ENCODE data around the gene B3GALT6. TPM values are rescaled to one million over a fixed set of nuclear protein-coding genes. Genes with fewer than 3 reads are reported as not detected.

B3GALT6 gene
- total RNA-seq, 1 experiment from 2014 or later = 24.6 TPM

GRCh38 chr1:1242461-1243265 lies 10.6 kb downstream of the B3GALT6 start:
- H3K9me3 Mint-ChIP-seq (ENCODE audit: unreplicated experiment) = no peaks in the 10 kb centered on the region
- ChIA-PET POLR2A (interaction anchor here (1.4 kb wide), 1 partner anchor 11 kb away, joined by 3 read pairs; the partner anchor contains the start of gene SDF4), CTCF (interaction anchor here (0.9 kb wide), 1 partner anchor 121 kb away, joined by 5 read pairs; no protein-coding TSS in a partner anchor)
- no peaks in the 10 kb centered on the region for H3K27me3 Mint-ChIP-seq (ENCODE audit: insufficient read depth, unreplicated experiment)
- H3K27ac Mint-ChIP-seq (ENCODE audit: low read depth, unreplicated experiment) = no peak overlapping the region
- no peak overlapping the region for H3K4me3 Mint-ChIP-seq (ENCODE audit: unreplicated experiment)
- DNase-seq (ENCODE audit: unreplicated experiment) = no peak
- H3K4me1 Mint-ChIP-seq (ENCODE audit: insufficient read depth, unreplicated experiment) = no peaks in the 10 kb centered on the region
- no peaks in the 10 kb centered on the region for H3K36me3 Mint-ChIP-seq (ENCODE audit: insufficient read depth, unreplicated experiment)
- TF ChIP-seq, protein P1, sequence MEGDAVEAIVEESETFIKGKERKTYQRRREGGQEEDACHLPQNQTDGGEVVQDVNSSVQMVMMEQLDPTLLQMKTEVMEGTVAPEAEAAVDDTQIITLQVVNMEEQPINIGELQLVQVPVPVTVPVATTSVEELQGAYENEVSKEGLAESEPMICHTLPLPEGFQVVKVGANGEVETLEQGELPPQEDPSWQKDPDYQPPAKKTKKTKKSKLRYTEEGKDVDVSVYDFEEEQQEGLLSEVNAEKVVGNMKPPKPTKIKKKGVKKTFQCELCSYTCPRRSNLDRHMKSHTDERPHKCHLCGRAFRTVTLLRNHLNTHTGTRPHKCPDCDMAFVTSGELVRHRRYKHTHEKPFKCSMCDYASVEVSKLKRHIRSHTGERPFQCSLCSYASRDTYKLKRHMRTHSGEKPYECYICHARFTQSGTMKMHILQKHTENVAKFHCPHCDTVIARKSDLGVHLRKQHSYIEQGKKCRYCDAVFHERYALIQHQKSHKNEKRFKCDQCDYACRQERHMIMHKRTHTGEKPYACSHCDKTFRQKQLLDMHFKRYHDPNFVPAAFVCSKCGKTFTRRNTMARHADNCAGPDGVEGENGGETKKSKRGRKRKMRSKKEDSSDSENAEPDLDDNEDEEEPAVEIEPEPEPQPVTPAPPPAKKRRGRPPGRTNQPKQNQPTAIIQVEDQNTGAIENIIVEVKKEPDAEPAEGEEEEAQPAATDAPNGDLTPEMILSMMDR (IDR thresholded peaks at IDR 0.05; ENCODE audit: unreplicated experiment) = no peak
- intact Hi-C loops (cut with micrococcal nuclease) = no loop called here
- no TSS peak for BruUV-seq (replicated peaks)

- POLR2A ChIA-PET = interaction anchor here (1.4 kb wide), 2 partner anchors 12 kb away, joined by 3 to 4 read pairs; partner anchors contain the start of gene SDF4
- BruUV-seq (replicated peaks) = no TSS peak
- Mint-ChIP-seq H3K27ac (ENCODE audit: low read depth, unreplicated experiment) (no peak overlapping the region), H3K4me3 (ENCODE audit: unreplicated experiment) (no peak overlapping the region), H3K4me1 (ENCODE audit: insufficient read depth, unreplicated experiment) (no peaks in the 10 kb centered on the region), H3K36me3 (ENCODE audit: insufficient read depth, unreplicated experiment) (no peaks in the 10 kb centered on the region), H3K27me3 (ENCODE audit: insufficient read depth, unreplicated experiment) (no peaks in the 10 kb centered on the region), H3K9me3 (ENCODE audit: unreplicated experiment) (no peaks in the 10 kb centered on the region)
- intact Hi-C loops (cut with micrococcal nuclease) = no loop called here
- DNase-seq (ENCODE audit: unreplicated experiment) = no peak
- TF ChIP-seq, protein P1 (IDR thresholded peaks at IDR 0.05; ENCODE audit: unreplicated experiment) = no peak
- CTCF ChIA-PET = interaction anchor here (0.9 kb wide), 1 partner anchor 121 kb away, joined by 5 read pairs; no protein-coding TSS in a partner anchor
Observed at GRCh38 chr1:1243266-1243660, 11.2 kb downstream of the B3GALT6 start.

- no peak overlapping the region for H3K4me3 Mint-ChIP-seq (ENCODE audit: unreplicated experiment)
- no peaks in the 10 kb centered on the region for H3K9me3 Mint-ChIP-seq (ENCODE audit: unreplicated experiment)
- no peaks in the 10 kb centered on the region for H3K4me1 Mint-ChIP-seq (ENCODE audit: insufficient read depth, unreplicated experiment)
- H3K27me3 Mint-ChIP-seq (ENCODE audit: insufficient read depth, unreplicated experiment) = no peaks in the 10 kb centered on the region
- BruUV-seq (replicated peaks) = no TSS peak
- DNase-seq (ENCODE audit: unreplicated experiment) = no peak
- no peak overlapping the region for H3K27ac Mint-ChIP-seq (ENCODE audit: low read depth, unreplicated experiment)
- ChIA-PET POLR2A (interaction anchor here (1.4 kb wide), 1 partner anchor 13 kb away, joined by 4 read pairs; no protein-coding TSS in a partner anchor), CTCF (interaction anchor here (0.9 kb wide), 1 partner anchor 122 kb away, joined by 5 read pairs; no protein-coding TSS in a partner anchor)
- TF ChIP-seq, protein P1 (IDR thresholded peaks at IDR 0.05; ENCODE audit: unreplicated experiment) = no peak
- intact Hi-C loops (cut with micrococcal nuclease) = no loop called here
- no peaks in the 10 kb centered on the region for H3K36me3 Mint-ChIP-seq (ENCODE audit: insufficient read depth, unreplicated experiment)
Observed at GRCh38 chr1:1243807-1244191, 11.8 kb downstream of the B3GALT6 start.

GRCh38 chr1:1244192-1244811 lies 12.3 kb downstream of the B3GALT6 start:
- no peaks in the 10 kb centered on the region for H3K4me1 Mint-ChIP-seq (ENCODE audit: insufficient read depth, unreplicated experiment)
- TF ChIP-seq, protein P1 (IDR thresholded peaks at IDR 0.05; ENCODE audit: unreplicated experiment) = no peak
- CTCF ChIA-PET = no interaction called here
- no peaks in the 10 kb centered on the region for H3K9me3 Mint-ChIP-seq (ENCODE audit: unreplicated experiment)
- intact Hi-C loops (cut with micrococcal nuclease) = no loop called here
- no peak overlapping the region for H3K27ac Mint-ChIP-seq (ENCODE audit: low read depth, unreplicated experiment)
- H3K4me3 Mint-ChIP-seq (ENCODE audit: unreplicated experiment) = no peak overlapping the region
- BruUV-seq (replicated peaks) = no TSS peak
- POLR2A ChIA-PET = interaction anchor here (1.4 kb wide), 1 partner anchor 13 kb away, joined by 4 read pairs; no protein-coding TSS in a partner anchor
- H3K36me3 Mint-ChIP-seq (ENCODE audit: insufficient read depth, unreplicated experiment) = no peaks in the 10 kb centered on the region
- DNase-seq (ENCODE audit: unreplicated experiment) = no peak
- no peaks in the 10 kb centered on the region for H3K27me3 Mint-ChIP-seq (ENCODE audit: insufficient read depth, unreplicated experiment)
